Peyer's patch (tissue), 4 donors: Measurements from ENCODE around the gene UGT1A8.

Source experiments
- CTCF ChIP-seq, 6 experiments: fragments of 450-650 bp in 4 of 6; fragments of 200-600 bp in 2 of 6; sonication (generic) in 1 of 6; IDR thresholded peaks; one replicate each; pipeline ENCODE4 v1.5.1; 2017 to 2019; ENCODE audit warnings: antibody characterized with exemption in 6 of 6, mild to moderate bottlenecking in 3 of 6, moderate library complexity in 1 of 6
- POLR2A ChIP-seq, 2 donors: fragments of 450-650 bp; IDR thresholded peaks; one replicate each; pipeline ENCODE4 v1.5.1; 2017; ENCODE audit warnings: antibody characterized with exemption in 2 of 2, mild to moderate bottlenecking in 2 of 2, moderate library complexity in 2 of 2

- TF ChIP-seq POLR2A (IDR thresholded peaks at IDR 0.05), result no peak
- no peak for TF ChIP-seq CTCF (IDR thresholded peaks at IDR 0.05)
These were observed 46.0 kb upstream of the UGT1A8 start for GRCh38 chr2:233571462-233571861.
